HL-60 (cell line): ENCODE data around the gene AGAP1.

ENCODE experiments used
- POLR2AphosphoS5 ChIP-seq: IDR thresholded peaks from 2 replicates; pipeline ENCODE4 v1.6.1; 2012; ENCODE audit warnings: low read depth
- TF ChIP-seq, protein P1 (sequence below): IDR thresholded peaks from one replicate; pipeline ENCODE4 v1.5.1; 2011; ENCODE audit warnings: low read length, control low read depth, inconsistent platforms; ENCODE audit not compliant: insufficient read depth

DNA sequence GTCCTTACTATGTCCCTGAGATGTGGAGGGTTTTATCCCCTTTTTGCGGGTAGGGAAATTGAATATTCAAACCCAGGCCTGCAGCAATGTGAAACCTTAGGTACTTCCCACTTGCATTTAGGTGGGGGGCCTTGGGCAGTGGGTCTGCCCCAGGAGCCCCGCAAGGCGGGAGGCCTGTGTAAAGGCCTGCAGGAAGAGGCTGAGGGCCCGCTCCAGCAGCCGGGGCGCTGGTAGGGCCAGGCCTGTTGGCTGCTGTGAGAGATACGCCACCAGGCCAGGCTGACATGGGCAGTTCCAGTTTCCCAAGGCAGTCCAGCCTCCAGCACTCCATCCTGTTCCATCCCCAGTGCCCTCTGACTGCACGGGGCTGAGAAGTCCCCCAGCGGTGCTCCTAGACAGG lies 610.1 kb downstream of the AGAP1 start:
- TF ChIP-seq POLR2AphosphoS5: no peak
- TF ChIP-seq, protein P1, sequence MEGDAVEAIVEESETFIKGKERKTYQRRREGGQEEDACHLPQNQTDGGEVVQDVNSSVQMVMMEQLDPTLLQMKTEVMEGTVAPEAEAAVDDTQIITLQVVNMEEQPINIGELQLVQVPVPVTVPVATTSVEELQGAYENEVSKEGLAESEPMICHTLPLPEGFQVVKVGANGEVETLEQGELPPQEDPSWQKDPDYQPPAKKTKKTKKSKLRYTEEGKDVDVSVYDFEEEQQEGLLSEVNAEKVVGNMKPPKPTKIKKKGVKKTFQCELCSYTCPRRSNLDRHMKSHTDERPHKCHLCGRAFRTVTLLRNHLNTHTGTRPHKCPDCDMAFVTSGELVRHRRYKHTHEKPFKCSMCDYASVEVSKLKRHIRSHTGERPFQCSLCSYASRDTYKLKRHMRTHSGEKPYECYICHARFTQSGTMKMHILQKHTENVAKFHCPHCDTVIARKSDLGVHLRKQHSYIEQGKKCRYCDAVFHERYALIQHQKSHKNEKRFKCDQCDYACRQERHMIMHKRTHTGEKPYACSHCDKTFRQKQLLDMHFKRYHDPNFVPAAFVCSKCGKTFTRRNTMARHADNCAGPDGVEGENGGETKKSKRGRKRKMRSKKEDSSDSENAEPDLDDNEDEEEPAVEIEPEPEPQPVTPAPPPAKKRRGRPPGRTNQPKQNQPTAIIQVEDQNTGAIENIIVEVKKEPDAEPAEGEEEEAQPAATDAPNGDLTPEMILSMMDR: no peak
